ENCODE measurements around the gene OIP5.

GRCh38 chr15:41354371-41354770 lies 22.0 kb upstream of the OIP5 start:
- TF ChIP-seq CTCF (conservative IDR thresholded peaks at IDR 0.05; ENCODE audit: low read depth, low read length) (no peak), EZH2 (IDR thresholded peaks at IDR 0.05; ENCODE audit: borderline replicate concordance, low read depth, low read length, poor library complexity, severe bottlenecking) (no peak)
